CD1c-positive myeloid dendritic cell (primary cell): Measurements from ENCODE around the gene PRR5.
A peak's percentile ranks its signal among the peaks of the same experiment; 100 is the strongest.
"Not testable (repeated sequence)": the region's sequence is repeated elsewhere in the genome, so short reads cannot be mapped to it uniquely, and the experiment has no call there.

ENCODE experiments used
- DNase-seq: peaks from one replicate; pipeline ENCODE4 v3.0.0-alpha.2; 2016; ENCODE audit errors: extremely low spot score

Gene PRR5

DNA sequence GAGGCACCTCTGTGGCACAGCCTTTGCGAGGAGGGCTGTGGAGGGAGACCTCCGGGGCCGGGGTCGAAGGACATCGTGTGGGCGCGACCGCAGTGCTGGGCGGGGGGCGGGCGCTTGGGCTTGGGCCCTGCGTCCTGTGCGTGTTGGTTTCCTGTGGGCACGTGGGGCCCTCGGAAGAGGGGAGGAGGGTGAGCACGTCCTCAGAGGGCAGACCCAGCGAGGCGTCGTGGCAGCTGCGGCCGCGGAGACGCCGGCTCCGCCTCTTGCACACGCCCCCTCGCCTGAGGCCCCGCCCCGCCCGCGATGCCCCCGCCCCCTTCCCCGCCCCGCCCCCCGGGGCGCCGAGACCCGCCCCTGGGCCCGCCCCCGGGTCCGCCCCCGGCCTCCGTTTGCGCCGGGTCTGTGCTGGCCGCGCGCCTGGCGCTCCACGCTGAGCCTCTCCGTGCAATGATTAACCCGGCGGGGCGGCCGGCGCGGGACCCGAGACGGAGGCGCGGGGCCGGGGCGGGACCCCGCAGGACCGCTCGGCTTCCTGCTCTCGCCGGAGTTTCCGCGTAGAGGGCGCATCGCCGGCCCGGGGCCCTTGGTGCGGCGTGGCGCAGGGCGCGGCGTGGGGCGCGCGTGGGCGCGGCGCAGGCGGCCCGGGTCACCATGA is at the start of gene PRR5:
Gene PRR5, plus strand, starts transcription at position 381 of the 655 bp plus-strand sequence. Its CDS starts 271 bp downstream, at position 652.
- DNase-seq: peak; percentile 84

- DNase-seq: not testable (repeated sequence)
Measured at GRCh38 chr22:44652866-44653265, 49.1 kb upstream of the PRR5 start.

DNA sequence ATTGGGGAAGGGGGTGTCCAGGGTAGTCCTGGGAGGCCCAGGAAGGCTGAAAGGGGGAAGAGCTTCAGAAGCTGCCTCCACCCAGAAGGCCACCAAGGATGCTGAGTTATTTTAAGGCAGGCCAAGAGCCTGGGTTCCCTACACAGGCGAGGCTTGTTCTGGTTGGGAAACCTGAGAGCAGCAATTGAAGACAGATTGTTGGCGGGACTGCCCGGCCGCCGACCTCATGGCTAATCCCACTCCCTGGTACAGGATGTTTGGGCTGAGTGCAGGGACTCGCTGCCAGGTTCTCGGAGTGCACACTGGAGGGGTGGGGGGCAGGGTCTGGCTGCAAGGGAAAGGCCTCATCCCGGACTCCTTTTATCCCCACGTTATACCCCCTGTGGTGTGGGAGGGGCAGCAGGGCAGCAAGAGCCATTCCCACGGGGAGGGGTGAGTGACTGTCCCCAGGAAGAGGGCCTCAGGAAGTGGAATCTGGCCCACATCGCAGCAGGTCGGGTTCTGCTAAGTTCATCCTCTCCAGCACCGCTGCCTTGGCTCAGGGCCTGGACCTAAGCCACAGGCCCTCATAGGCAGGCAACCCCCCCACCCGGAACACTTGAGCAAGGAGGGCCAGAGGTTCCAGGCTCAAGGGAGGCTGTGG is 43.6 kb upstream of the PRR5 start:
- no peak for DNase-seq

DNA sequence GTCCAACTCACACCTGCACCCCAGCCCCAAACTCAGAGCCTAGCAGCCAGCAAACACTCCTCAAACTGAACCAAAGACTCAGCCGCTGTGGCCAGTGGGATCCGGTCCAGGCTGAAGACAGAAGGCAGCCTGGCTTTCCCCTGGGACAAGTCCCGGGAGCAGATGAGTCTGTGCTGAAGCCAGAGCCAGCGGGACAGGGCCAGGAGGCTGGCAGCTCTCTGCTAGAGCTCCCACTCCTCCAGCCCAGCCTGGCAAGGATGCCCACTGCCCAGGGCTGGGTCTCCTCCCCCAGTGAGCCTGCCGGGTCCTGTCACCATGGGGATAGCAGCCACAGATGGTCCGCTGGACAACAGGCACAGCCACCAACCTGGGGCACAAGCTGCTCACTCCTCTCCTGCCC is 42.9 kb upstream of the PRR5 start:
- no peak for DNase-seq

GRCh38 chr22:44660051-44660830 is 41.8 kb upstream of the PRR5 start:
- DNase-seq: no peak

GRCh38 chr22:44661070-44661469 is 40.9 kb upstream of the PRR5 start:
- DNase-seq: no peak

GRCh38 chr22:44661659-44662569 is 40.1 kb upstream of the PRR5 start:
- DNase-seq: no peak

DNA sequence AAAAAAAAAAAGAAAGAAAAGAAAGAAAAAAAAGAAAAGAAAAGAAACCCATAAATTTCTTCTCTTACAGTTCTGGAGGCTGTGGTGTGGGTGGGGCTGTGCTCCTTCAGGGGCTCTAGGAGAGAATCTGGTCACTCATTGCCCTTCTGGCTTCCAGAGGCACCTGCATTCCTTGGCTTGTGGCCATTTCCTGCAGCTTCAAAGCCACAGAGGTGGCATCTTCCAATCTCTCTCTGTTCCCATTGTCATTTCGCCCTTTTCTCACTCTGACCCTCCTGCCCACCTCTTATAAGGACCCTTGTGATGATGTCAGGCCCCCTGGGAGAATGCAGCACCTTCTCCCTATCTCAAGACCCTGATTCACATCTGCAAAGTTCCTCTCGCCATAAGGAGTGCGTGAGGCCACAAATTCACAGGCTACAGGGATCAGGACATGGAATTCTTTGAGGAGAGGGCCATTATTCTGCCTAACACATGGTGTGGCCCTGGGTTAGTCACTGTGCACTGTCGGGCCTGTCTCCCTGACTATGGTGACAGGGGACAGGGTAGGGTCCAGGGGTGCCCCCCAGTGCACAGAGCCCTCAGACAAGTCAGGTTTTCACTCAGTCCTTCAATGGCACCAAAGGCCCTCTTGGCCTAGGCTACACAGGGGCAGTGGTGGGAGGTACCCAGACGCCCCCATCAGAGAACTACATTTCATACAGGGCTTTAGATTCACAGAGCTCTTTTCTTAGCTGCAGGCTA is 38.6 kb upstream of the PRR5 start:
- no peak for DNase-seq

DNA sequence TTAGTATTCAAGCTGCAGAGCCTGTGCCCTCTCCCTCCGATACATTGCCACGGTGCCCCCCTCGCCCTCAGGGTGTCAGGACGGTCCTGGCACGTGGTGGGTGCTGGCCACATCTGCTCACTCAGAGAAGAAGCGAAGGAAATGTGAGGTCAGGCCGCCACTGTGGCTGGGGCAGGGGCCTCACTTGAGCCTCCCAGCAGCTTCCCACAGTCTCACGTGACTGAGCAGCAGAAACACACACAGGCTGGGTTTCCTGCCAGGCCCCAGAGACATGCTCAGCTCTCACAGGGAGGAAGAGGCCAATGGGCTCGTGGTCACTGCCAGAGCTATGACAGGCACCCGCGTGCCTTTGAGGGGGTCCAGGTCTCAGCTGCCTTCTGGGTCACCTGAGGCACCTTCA is 37.9 kb upstream of the PRR5 start:
- peak; percentile 28 for DNase-seq

- peak; percentile 61 for DNase-seq
Measured at GRCh38 chr22:44665115-44665514, 36.9 kb upstream of the PRR5 start.

- DNase-seq: no peak
Measured at GRCh38 chr22:44666207-44666585, 35.8 kb upstream of the PRR5 start.

DNA sequence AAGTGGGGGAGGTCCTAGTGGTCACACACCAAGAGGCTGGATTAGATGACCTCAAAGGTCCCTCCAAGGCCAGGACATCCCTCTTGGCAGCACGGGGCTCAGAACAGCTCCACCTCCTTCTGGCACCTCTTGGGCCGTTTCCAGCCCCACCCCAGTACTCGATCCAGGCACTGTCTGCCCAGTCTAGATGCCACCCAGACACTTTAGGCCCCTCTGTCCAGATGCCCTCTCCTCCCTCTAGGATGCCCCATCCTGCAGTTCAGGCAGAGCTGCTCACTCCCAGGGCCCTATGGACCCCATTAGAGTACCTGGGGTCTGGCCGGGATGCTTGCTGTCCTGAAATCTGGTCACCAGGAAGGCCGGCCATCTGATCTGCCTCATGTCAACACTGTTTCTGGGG is 34.7 kb upstream of the PRR5 start:
- DNase-seq: no peak

DNA sequence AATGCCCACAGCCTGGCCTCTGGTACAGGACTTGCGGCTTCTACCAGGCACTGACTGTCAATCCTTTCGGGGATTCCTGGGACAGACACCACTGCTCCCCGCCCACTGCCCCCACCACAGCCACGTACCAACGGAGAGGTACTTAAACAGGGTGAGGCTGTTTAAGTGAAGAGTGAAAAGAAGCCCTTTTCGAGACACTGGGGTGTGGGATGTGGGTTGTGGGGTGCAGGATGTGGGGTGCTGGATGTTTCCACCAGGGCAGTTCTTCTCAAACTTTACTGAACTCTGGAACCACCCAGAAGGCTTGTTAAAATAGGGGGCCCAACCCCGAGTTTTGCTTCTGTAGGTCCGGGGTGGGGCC is 34.2 kb upstream of the PRR5 start:
- DNase-seq: peak; percentile 30

DNA sequence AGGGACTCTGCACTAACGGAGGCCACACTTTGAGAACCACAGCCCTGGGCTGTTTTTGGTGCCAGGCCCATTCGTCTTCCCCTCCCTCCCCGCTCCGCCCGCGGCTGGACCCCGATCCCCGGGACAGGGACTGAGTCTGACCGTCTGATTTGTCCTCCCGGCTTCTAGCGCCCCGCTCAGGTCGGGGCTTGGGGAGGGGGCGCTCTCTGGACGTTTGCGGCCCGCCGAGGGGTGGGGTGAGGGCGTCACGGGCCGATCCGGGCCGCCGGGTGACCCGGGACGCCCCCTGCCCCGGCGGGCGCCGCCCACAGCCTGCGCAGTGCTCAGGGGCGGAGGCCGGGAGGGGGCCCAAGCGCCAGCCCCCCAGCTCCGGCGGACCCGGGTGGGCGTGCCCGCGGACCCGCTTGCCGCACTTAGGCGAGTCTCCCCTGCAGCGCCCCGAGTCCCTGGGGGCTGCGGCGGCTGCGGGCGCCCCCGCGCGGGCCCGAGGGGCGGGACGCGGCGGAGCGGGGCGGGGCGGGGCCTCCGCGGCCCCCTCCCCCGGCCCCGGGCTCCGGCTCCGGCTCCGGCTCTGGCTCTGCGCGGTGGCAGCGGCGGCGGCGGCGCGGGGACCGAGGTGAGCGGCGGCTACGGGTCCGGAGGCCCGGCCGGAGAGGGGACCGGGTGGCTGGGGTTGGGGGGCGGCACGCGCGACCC is 33.7 kb upstream of the PRR5 start:
- no peak for DNase-seq

DNA sequence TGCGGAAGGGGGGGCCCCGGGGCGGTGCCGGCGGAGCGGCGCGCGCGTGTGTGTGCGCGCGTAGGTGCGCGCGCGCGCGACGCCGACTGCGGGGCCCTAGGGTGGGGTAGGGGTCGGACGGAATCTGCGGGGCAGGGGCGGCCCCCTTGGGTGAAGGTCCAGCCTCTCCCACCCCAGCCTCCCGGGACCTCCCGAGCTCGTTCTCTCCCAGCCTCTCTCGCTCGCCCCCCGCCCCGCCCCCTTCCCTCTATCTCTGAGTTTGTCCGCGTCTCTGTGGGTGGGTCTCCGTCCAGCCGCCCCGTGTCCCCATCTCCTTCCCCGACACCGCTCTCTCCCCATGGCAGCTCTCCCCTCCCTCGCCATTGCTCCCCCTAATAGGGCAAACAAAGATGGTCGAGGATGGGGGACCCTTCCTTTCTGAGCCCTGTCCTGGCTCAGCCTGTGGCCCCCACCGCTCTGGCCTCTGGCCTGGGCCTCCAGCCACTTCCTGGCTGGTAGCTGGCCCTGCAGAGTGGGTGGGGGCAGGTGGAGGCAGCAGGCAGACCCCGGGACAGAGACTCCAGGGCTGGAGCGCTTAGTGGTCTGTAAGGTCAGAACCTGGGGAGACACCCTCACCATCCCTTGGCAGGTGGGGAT is 33.0 kb upstream of the PRR5 start:
- no peak for DNase-seq

DNA sequence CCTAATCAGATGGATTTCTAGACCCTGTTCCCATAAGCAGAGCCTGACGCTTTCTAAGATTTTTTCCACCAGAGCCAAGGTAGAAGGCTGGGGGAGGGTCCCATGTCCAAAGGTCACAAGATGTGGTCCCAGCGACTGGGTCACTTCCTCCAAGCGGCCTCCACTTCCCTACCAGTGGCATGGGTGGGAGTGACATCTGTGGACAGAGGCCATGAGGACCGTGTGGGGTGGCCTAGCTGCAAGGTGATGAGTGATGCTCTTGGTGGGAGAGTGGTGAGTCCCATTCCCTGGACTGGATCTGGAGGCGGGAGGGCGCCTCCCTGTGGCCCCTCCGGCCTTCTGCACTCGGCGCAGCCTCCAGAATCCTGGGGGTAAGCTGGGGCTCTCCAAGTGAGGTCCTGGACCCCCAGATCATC is 32.4 kb upstream of the PRR5 start:
- peak; percentile 46 for DNase-seq

DNA sequence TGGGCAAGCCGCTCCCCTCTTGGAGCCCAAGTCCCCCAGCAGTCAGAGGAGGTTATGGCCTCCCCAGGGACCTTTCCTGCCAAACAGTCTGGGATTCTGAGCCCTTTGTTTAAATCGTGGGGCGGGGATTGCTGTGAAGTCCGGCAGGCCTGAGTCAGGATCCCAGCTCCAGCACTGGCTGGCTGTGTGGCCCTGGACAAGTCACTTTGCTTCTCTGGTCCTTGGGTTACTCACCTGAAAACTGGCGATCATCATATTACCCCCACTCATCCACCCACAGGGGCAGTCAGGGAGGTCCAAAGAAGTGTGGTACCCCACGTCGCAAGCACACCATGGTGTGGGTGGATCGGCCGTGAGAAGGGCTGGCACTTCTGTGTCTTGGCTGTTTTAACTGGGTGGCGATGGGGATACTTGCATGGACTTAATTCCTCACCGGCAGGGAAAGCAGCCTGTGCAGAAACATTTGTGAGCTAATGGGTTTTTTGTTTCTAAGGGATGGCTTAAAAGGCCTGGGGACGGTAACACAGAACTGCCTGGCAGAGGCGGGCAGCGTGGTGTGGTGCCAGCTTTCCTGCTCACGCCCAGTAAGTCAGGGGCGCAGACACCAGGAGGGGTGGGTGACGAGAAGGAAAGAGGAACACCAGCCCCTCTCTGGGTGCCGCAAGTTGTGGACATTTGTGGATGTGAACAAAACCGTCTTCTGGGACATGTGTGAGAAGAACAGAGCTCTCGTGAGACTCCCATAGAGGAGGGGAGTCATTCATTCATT is 31.6 kb upstream of the PRR5 start:
- peak; percentile 30 for DNase-seq

- DNase-seq: peak; percentile 67
Measured at GRCh38 chr22:44671742-44672141, 30.3 kb upstream of the PRR5 start.

- no peak for DNase-seq
Measured at GRCh38 chr22:44672632-44673031, 29.4 kb upstream of the PRR5 start.
